Central memory CD8-positive, alpha-beta T cell (primary cell): Measurements from ENCODE around the gene NEMP2.
"Not testable (repeated sequence)": the region's sequence is repeated elsewhere in the genome, so short reads cannot be mapped to it uniquely, and the experiment has no call there.

ENCODE experiments used
- ATAC-seq: fragments of 150-1000 bp; cut with Tn5 transposase; replicated peaks from 2 replicates; pipeline ENCODE4 v1.10.0; 2022; ENCODE audit warnings: mild to moderate bottlenecking, moderate FRiP score, moderate number of reproducible peaks; ENCODE audit not compliant: poor library complexity, severe bottlenecking; ENCODE audit errors: extremely low read depth
- DNase-seq, 2 donors: peaks; one replicate each; pipeline ENCODE4 v3.0.0; 2021; ENCODE audit warnings: low spot score in 2 of 2
- H3K27ac Mint-ChIP-seq: one replicate; pipeline ENCODE4 v1.8.0; 2022; ENCODE audit warnings: low read depth, mild to moderate bottlenecking, moderate library complexity, mixed read lengths
- H3K27me3 Mint-ChIP-seq: one replicate; pipeline ENCODE4 v1.8.0; 2022; ENCODE audit warnings: mixed read lengths
- H3K36me3 Mint-ChIP-seq: one replicate; pipeline ENCODE4 v1.8.0; 2022; ENCODE audit warnings: mild to moderate bottlenecking, moderate library complexity, mixed read lengths; ENCODE audit not compliant: insufficient read depth
- H3K4me1 Mint-ChIP-seq: one replicate; pipeline ENCODE4 v1.8.0; 2022; ENCODE audit warnings: mixed read lengths
- H3K4me3 Mint-ChIP-seq: one replicate; pipeline ENCODE4 v1.8.0; 2022; ENCODE audit warnings: mild to moderate bottlenecking, moderate library complexity, mixed read lengths
- H3K9me3 Mint-ChIP-seq: one replicate; pipeline ENCODE4 v1.8.0; 2022; ENCODE audit warnings: mixed read lengths

NEMP2 gene

DNA sequence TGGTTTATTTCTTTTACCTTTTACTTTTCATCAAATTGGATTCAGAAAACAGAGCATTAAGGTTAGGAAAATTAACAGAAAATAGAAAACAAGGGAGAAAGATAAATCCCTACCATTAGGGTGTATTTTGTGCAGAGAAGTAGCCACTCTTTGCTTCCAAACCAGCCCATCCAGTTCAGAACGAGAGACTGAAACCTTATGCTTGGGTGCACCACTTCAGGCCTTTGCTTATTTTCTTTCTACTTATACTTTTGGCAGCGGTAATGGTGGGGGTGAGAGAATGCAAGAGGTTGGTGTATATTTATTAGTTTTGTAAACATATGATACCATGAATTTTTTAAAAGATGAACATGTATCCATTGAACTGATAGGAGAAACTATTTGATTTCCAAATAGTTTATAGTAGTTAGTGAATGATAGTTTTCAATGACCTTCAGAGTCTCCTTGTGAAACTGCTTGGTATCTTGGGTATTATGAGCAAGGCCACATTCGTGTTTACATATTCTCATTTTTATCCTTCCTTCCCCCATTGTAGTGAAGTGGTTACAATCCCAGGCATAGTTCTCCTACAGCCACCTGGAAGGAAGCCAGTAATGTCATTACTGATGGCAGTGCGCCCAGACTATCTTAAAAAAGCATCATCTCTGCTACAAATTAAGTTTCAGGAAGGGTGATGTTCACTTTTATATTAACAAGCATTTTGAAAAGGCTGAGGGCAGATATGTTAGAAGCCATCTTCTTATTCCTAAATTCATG is 65.5 kb downstream of the NEMP2 start:
- peaks cover 53% of the 10 kb centered on the region for H3K4me1 Mint-ChIP-seq
- H3K27me3 Mint-ChIP-seq: no peaks in the 10 kb centered on the region
- no peak overlapping the region for H3K4me3 Mint-ChIP-seq
- DNase-seq: no peak
- H3K9me3 Mint-ChIP-seq: peaks cover 9% of the 10 kb centered on the region
- no peak for ATAC-seq
- H3K27ac Mint-ChIP-seq: peak overlapping the region; percentile 9
- peaks cover 5% of the 10 kb centered on the region for H3K36me3 Mint-ChIP-seq

DNA sequence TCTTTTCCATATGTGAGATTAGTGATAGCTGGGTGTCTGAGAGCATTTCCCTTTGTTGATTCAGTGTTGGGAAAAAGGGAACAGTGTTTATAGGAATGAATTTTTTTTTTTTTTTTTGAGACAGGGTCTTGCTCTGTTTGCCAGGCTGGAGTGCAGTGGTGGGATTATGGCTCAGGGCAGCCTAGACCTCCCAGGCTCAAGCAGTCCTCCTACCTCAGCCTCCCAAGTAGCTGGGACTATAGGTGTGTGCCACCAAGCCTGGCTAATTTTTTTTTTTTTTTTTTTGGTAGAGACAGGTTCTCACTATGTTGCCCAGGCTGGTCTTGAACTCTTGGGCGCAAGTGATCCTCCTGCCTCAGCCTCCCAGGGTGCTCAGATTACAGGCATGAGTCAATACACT is 66.2 kb downstream of the NEMP2 start:
- not testable (repeated sequence) for DNase-seq, H3K27me3 Mint-ChIP-seq, H3K36me3 Mint-ChIP-seq, H3K9me3 Mint-ChIP-seq, H3K4me3 Mint-ChIP-seq, ATAC-seq
- peak overlapping the region; percentile 9 for H3K27ac Mint-ChIP-seq
- peaks cover 56% of the 10 kb centered on the region for H3K4me1 Mint-ChIP-seq

DNA sequence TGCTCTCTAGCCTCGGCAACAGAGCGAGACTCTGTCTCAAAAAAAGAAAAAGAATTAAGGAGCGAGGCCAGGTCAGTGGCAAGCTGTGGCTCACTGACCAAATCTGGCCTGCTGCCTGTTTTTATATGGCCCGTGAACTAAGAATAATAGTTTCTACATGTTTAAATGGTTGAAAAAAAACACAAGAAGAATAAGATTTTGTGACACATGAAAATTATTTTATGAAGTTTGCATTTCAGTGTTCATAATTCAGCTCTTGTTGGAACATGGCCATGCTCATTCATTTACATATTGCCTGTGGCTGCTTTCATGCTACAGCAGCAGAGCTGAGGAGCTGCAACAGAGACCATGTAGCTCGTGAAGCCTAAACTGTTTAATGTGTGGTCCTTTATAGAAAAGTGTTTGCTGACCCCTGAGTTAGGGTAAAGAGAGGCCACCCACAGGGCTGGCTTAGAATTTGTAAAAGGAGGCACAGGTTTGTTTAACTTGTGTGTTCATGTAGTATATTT is 66.9 kb downstream of the NEMP2 start:
- peaks cover 5% of the 10 kb centered on the region for H3K9me3 Mint-ChIP-seq
- no peaks in the 10 kb centered on the region for H3K27me3 Mint-ChIP-seq
- peak overlapping the region; percentile 22 for H3K27ac Mint-ChIP-seq
- H3K4me3 Mint-ChIP-seq: no peak overlapping the region
- peaks cover 62% of the 10 kb centered on the region for H3K4me1 Mint-ChIP-seq
- DNase-seq: no peak
- ATAC-seq: no peak
- peaks cover 3% of the 10 kb centered on the region for H3K36me3 Mint-ChIP-seq

DNA sequence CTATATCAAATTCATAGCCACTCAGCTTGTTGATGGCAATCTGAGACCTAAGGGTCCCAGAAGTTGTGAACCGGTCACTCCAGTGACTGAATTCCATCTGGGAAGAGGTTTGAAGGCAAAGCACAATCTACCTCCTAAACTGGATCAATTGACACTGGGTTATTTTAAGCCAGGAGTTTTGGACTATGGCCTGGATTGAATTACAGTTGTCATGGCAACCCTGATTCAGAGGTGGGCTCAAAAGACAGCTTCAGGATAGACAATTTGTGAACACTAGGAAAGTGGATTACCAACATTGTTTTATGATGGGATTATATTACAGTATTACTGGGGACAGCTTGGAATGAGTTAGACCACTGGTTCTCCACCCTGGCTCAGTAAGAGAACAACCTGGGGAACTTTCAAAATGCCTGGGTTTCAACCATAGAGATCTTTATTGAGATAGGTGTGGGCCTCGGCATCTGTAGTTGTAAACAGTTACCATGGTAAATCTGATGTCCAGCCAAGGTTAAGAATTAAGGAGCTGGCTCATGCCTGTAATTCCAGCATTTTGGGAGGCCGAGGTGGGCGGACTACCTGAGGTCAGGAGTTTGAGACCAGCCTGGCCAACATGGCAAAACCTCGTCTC is 67.6 kb downstream of the NEMP2 start:
- peaks cover 64% of the 10 kb centered on the region for H3K4me1 Mint-ChIP-seq
- H3K9me3 Mint-ChIP-seq: no peaks in the 10 kb centered on the region
- ATAC-seq (no peak), DNase-seq (no peak)
- H3K27me3 Mint-ChIP-seq: no peaks in the 10 kb centered on the region
- no peak overlapping the region for H3K4me3 Mint-ChIP-seq
- peaks cover 1% of the 10 kb centered on the region for H3K36me3 Mint-ChIP-seq
- peak overlapping the region; percentile 22 for H3K27ac Mint-ChIP-seq

DNA sequence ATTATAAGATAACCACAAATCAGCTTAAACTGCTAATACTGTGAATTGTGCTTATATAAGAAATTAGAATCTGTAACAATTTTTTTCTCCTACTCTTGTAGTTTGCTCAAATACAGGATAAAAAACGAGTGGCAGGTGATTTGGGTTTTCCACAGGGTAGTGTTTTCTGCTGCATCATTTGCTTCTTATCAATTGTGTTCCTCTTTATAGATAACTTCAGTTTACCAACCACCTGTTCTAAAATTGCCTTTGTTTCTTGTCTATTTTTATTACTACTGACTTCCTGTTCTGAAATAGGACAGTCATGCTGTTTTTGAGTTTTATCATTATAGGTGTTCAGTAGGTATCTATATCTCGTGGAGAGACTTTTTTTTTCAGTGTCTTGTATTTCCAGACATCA is 69.5 kb downstream of the NEMP2 start:
- Mint-ChIP-seq H3K36me3 (peaks cover 2% of the 10 kb centered on the region), H3K9me3 (no peaks in the 10 kb centered on the region), H3K27ac (peak overlapping the region; percentile 12), H3K4me3 (no peak overlapping the region), H3K4me1 (peaks cover 75% of the 10 kb centered on the region), H3K27me3 (no peaks in the 10 kb centered on the region)
- ATAC-seq (no peak), DNase-seq (no peak)

DNA sequence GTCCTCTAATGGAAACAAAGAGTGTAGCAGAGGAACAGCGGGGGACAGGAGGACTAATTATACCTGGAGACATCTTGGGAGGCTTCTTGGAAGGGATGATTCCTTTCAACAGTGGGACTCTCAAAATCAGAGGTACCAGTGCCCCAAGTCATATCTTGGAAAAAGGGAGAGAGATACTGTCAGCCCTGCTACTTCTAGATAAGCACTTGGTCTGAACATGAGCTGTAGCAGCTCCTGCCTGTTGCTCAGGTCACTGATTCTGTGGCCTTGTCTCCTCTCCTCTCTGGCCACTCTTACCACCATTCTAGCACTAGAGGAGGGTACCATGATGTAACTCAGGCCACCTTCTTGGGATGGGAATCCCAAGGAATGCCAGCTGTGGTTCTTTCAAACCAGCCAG is 71.9 kb downstream of the NEMP2 start:
- Mint-ChIP-seq H3K4me3 (no peak overlapping the region), H3K9me3 (no peaks in the 10 kb centered on the region), H3K36me3 (peaks cover 5% of the 10 kb centered on the region), H3K27ac (no peak overlapping the region), H3K27me3 (no peaks in the 10 kb centered on the region), H3K4me1 (peaks cover 80% of the 10 kb centered on the region)
- no peak for ATAC-seq
- DNase-seq: no peak

DNA sequence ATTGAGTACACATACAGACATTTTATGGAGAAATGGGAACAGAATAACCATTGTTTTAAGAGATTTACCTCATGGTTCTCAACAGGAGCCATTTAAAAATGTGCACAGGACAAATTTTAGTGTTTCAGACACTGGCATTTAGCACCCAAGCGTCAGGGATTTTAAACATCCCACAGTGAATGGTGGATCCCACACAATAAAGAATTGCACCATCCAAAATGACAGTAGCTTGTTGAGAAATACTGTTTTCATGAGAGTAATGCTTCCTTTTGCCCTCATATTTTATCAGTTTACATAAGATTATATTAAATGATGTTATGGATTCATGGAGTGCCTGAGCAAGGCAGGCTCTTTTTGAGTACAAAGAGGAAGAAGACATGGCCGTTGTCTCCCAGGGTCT is 72.3 kb downstream of the NEMP2 start:
- no peak for DNase-seq
- no peaks in the 10 kb centered on the region for H3K9me3 Mint-ChIP-seq
- peaks cover 5% of the 10 kb centered on the region for H3K36me3 Mint-ChIP-seq
- H3K27me3 Mint-ChIP-seq: no peaks in the 10 kb centered on the region
- ATAC-seq: no peak
- no peak overlapping the region for H3K27ac Mint-ChIP-seq
- peaks cover 83% of the 10 kb centered on the region for H3K4me1 Mint-ChIP-seq
- H3K4me3 Mint-ChIP-seq: no peak overlapping the region

DNA sequence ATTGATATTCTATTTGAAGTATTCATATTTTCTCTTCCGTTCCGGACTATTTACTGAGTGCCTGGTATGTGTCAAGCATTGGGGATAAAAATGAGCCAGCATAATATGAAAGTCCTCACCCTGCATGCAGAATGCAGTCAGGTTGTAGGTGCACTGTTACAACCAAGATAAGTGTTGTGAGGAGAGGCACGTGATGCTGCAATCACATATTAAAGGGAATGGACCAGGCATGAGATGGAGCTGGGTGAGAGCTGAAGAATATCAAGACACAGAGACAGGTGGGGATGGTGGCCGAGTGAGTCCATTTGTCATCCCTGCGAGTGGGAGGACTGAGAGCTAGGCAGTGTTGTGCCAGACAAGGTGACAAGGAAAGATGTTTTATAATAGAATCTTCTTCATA is 74.0 kb downstream of the NEMP2 start:
- ATAC-seq: no peak

DNA sequence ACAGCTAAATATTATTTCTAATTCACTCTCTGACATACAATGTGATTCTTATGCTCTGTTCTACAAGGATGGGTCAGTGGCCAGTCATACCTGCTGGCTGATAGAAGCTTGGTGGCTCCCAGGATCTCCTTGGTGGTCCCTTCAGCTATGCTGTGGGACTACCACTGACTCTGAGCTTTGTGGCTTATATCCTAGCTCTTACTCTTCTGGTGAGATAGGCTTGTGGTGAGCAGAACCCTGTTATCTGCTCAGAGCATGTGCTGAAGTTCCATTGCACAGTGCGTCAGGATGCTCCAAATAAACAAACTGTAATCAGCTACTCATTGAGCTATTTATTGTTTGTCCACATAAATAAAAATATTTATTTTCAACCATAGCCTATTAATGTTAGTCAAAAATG is 74.6 kb downstream of the NEMP2 start:
- DNase-seq: no peak
- Mint-ChIP-seq H3K4me3 (no peak overlapping the region), H3K9me3 (no peaks in the 10 kb centered on the region), H3K4me1 (peaks cover 76% of the 10 kb centered on the region), H3K27me3 (no peaks in the 10 kb centered on the region), H3K36me3 (peaks cover 15% of the 10 kb centered on the region), H3K27ac (no peak overlapping the region)
- ATAC-seq: no peak

More for the DNA sequence above, 74.0 kb downstream of the NEMP2 start:
- no peaks in the 10 kb centered on the region for H3K9me3 Mint-ChIP-seq
- H3K27ac Mint-ChIP-seq: no peak overlapping the region
- DNase-seq: no peak
- H3K36me3 Mint-ChIP-seq: peaks cover 12% of the 10 kb centered on the region
- no peak overlapping the region for H3K4me3 Mint-ChIP-seq
- H3K4me1 Mint-ChIP-seq: peaks cover 78% of the 10 kb centered on the region
- no peaks in the 10 kb centered on the region for H3K27me3 Mint-ChIP-seq

DNA sequence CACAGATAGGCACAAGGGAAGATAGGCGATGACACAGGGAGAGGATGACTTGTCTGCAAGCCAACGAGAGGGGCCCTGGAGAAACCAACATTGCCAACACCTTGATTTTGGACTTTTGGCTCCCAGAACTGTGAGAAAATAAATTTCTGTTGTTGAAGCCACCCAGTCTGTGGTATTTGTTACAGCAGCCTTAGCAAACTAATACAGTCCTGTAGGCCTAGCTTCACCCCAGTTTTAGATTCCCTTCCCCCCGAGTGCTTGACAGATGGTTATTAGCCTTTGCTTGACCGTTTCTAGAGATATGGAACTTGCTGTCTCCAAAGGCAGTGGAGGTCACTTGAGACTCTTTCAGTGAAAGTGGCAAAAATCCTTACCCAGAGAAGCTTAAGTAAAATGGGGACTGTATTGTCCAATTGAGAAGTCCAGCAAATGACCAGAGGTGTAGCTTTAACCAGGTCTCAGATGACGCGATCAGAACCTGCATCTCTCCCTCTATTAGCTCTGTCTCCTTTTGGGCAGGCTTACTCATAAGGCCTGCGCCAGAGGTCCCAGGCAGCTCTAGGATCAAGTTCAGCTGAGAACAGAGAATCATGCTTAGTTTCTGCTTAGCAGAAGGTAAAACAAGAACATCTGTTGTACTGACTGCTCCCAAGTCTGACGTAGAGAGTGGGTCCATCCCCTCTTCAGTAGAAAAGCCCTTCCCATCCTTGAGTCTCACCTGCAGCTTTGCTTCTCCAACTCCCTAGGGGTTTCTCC is 76.0 kb downstream of the NEMP2 start:
- Mint-ChIP-seq H3K27ac (no peak overlapping the region), H3K36me3 (peaks cover 15% of the 10 kb centered on the region), H3K4me3 (no peak overlapping the region), H3K27me3 (no peaks in the 10 kb centered on the region), H3K4me1 (peaks cover 76% of the 10 kb centered on the region), H3K9me3 (no peaks in the 10 kb centered on the region)
- no peak for DNase-seq
- no peak for ATAC-seq

DNA sequence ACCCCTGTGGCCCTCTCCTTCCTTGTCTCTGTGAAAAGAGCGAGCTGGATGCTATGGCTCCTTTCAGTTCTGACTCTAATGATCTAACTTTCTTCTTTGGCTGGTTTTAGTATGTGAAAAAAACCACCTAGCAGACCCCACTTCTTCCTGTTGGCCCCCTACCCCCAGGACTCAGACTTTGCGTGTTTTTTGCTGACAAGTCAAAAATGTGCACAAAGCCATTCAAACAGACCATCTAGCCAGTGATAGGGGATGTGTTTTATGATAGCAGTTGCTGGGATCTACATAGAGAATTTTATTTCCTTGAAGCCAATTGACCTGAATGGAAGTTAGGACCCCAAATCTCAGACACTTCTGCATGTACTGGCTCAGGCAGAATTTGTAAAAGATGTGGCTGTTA is 77.3 kb downstream of the NEMP2 start:
- Mint-ChIP-seq H3K9me3 (no peaks in the 10 kb centered on the region), H3K4me3 (no peak overlapping the region), H3K27me3 (no peaks in the 10 kb centered on the region), H3K36me3 (peaks cover 15% of the 10 kb centered on the region), H3K27ac (no peak overlapping the region), H3K4me1 (peaks cover 79% of the 10 kb centered on the region)
- DNase-seq: no peak
- ATAC-seq: no peak

DNA sequence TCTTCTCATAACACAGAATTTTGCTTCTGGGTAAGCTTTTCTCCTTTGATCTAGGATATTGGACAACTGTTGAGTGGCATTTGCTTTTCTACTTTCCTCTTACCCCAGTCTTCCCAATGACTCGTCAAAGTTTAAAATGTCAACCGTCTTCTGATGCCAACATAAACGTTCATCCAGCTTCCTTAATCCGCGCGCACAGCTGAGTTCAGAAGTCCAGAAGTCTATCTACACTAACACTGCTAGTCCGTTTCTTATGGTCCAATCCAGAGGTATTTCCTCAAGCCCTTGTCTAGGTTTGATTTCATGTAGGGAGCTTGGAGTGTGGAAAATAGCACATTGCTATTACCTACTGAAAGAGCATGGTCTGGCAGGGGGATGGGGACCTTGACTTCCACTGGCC is 77.7 kb downstream of the NEMP2 start:
- no peak overlapping the region for H3K27ac Mint-ChIP-seq
- no peak overlapping the region for H3K4me3 Mint-ChIP-seq
- peaks cover 77% of the 10 kb centered on the region for H3K4me1 Mint-ChIP-seq
- H3K27me3 Mint-ChIP-seq: no peaks in the 10 kb centered on the region
- peaks cover 15% of the 10 kb centered on the region for H3K36me3 Mint-ChIP-seq
- H3K9me3 Mint-ChIP-seq: no peaks in the 10 kb centered on the region
- DNase-seq: no peak
- no peak for ATAC-seq
